SK-MEL-5 (cell line): Measurements from ENCODE around the gene NOL4L. TPM values are rescaled to one million over a fixed set of nuclear protein-coding genes. Genes with fewer than 3 reads are reported as not detected.

Source experiments
- total RNA-seq: library from RNA; depleted of rRNA; stranded (reverse); fragments of >200 nt; shearing (Covaris generic); gene quantifications from 2 replicates; pipeline ENCODE4 v1.2.3, GENCODE V29; 2014; rRNA removed

NOL4L gene
- total RNA-seq, 1 experiment from 2014 or later = 2.1 TPM

Other genes starting within 250 kb of the NOL4L start
- 22.6 and 29.1 TPM in 2 replicates for gene ASXL1, start 227.0 kb downstream of the NOL4L start, total RNA-seq
- gene C20orf203, start 88.6 kb upstream of the NOL4L start, total RNA-seq = not detected in 2 replicates
- 47.5 and 49.2 TPM in 2 replicates for gene COMMD7, start 158.1 kb upstream of the NOL4L start, total RNA-seq
- gene DNMT3B, start 177.1 kb upstream of the NOL4L start, total RNA-seq = 1.9 and 2.3 TPM in 2 replicates
- 110 and 118 TPM in 2 replicates for gene MAPRE1, start 234.6 kb upstream of the NOL4L start, total RNA-seq